Upper lobe of left lung (tissue), 6 donors: Measurements from ENCODE around the gene SLC31A2. TPM values are rescaled to one million over a fixed set of nuclear protein-coding genes. Genes with fewer than 3 reads are reported as not detected.

Experiments
- ATAC-seq, 2 donors: fragments of 200-7000 bp; cut with Tn5 transposase; one replicate each; pipeline ENCODE4 v1.9.1; 2022; ENCODE audit warnings: mild to moderate bottlenecking in 2 of 2, moderate library complexity in 2 of 2; ENCODE audit not compliant: low FRiP score in 2 of 2
- DNase-seq, 2 donors: peaks; one replicate each; pipeline ENCODE4 v3.0.0-alpha.2; 2019 to 2020
- H3K27ac ChIP-seq, 4 donors: fragments of 200-600 bp; sonication (generic); one replicate each; pipeline ENCODE4 v1.5.1; 2016 to 2019
- H3K27me3 ChIP-seq, 4 donors: fragments of 200-600 bp; sonication (generic); one replicate each; pipeline ENCODE4 v1.5.1; 2017 to 2019
- H3K36me3 ChIP-seq, 4 donors: fragments of 200-600 bp; sonication (generic); one replicate each; pipeline ENCODE4 v1.5.1; 2016 to 2019
- H3K4me1 ChIP-seq, 4 donors: fragments of 200-600 bp; sonication (generic); one replicate each; pipeline ENCODE4 v1.5.1; 2018 to 2019
- H3K4me3 ChIP-seq, 4 donors: fragments of 200-600 bp; sonication (generic); one replicate each; pipeline ENCODE4 v1.5.1; 2017 to 2019; ENCODE audit warnings: mild to moderate bottlenecking in 2 of 4, moderate library complexity in 1 of 4
- H3K9me3 ChIP-seq, 4 donors: fragments of 200-600 bp; sonication (generic); one replicate each; pipeline ENCODE4 v1.5.1; 2018 to 2019
- EP300 ChIP-seq, 4 donors: sonication (generic); formaldehyde crosslinking; IDR thresholded peaks; one replicate each; pipeline ENCODE4 v1.5.1; 2017; ENCODE audit warnings: antibody characterized with exemption in 4 of 4, control low read depth in 2 of 4
- POLR2A ChIP-seq, 4 donors: fragments of 450-650 bp; IDR thresholded peaks; one replicate each; pipeline ENCODE4 v1.5.1; 2016 to 2017; ENCODE audit warnings: antibody characterized with exemption in 4 of 4, mild to moderate bottlenecking in 2 of 4
- POLR2AphosphoS5 ChIP-seq, 2 donors: sonication (generic); formaldehyde crosslinking; IDR thresholded peaks; one replicate each; pipeline ENCODE4 v1.5.1; 2017; ENCODE audit warnings: antibody characterized with exemption in 2 of 2
- WGBS, 2 donors: methylation state at CpG; one replicate each; pipeline ENCODE4 v1.1.5; 2017 to 2018; 5-methylcytosine and 5-hydroxymethylcytosine counted together
- total RNA-seq, 6 donors: library from RNA; depleted of rRNA in 4 of 6; stranded (reverse); fragments of >200 nt in 4 of 6; gene quantifications; one replicate each; pipeline versions ENCODE4 v1.1.0 to v1.2.1, GENCODE V29; 2016 to 2021
- TF ChIP-seq, protein P1 (sequence below), 6 experiments: fragments of 450-650 bp in 4 of 6; fragments of 200-600 bp in 2 of 6; sonication (generic) in 2 of 6; IDR thresholded peaks; one replicate each; pipeline ENCODE4 v1.5.1; 2016 to 2019; ENCODE audit warnings: antibody characterized with exemption in 6 of 6
- donor health status: DM: no; HTN: no; CAD: no; lungs with moderate emphysema.
- donor health status: DM: no; HTN: yes; CAD: no; lungs with severe emphysema.

SLC31A2 gene
- total RNA-seq, 6 donors from 2014 or later: 43.1 to 79.6 (median 57.4) TPM

DNA sequence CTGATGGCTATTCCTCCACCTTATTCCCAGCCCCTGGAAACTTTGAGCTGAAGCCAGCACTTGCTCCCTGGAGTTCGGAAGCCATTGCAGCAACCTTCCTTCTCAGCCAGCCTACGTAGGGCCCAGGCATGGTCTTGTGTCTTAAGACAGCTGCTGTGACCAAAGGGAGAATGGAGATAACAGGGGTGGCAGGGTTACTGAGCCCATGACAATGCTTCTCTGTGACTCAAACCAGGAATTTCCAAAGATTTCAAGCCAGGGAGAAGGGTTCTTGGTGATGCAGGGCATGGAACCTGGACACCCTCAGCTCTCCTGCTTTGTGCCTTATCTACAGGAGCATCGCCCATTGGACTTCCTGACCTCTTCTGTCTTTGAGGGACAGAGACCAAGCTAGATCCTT lies 12.2 kb downstream of the SLC31A2 start:
- WGBS, 2 donors: 59 to 67% methylated on average over 3 of the region's 3 CpGs
- DNase-seq: no peak
- no peaks in the 10 kb centered on the region for H3K9me3 ChIP-seq
- H3K27ac ChIP-seq: no peak overlapping the region
- no peak for TF ChIP-seq POLR2A (IDR thresholded peaks at IDR 0.05)
- TF ChIP-seq, protein P1, sequence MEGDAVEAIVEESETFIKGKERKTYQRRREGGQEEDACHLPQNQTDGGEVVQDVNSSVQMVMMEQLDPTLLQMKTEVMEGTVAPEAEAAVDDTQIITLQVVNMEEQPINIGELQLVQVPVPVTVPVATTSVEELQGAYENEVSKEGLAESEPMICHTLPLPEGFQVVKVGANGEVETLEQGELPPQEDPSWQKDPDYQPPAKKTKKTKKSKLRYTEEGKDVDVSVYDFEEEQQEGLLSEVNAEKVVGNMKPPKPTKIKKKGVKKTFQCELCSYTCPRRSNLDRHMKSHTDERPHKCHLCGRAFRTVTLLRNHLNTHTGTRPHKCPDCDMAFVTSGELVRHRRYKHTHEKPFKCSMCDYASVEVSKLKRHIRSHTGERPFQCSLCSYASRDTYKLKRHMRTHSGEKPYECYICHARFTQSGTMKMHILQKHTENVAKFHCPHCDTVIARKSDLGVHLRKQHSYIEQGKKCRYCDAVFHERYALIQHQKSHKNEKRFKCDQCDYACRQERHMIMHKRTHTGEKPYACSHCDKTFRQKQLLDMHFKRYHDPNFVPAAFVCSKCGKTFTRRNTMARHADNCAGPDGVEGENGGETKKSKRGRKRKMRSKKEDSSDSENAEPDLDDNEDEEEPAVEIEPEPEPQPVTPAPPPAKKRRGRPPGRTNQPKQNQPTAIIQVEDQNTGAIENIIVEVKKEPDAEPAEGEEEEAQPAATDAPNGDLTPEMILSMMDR (IDR thresholded peaks at IDR 0.05): no peak
- TF ChIP-seq POLR2AphosphoS5 (IDR thresholded peaks at IDR 0.05): no peak
- no peak for TF ChIP-seq EP300 (IDR thresholded peaks at IDR 0.05)
- H3K4me3 ChIP-seq: no peak overlapping the region
- H3K4me1 ChIP-seq: no peaks in the 10 kb centered on the region
- H3K36me3 ChIP-seq: peaks cover 47 to 100% (median 85%) of the 10 kb centered on the region in 4 donors
- ATAC-seq: no peak
- no peaks in the 10 kb centered on the region for H3K27me3 ChIP-seq

DNA sequence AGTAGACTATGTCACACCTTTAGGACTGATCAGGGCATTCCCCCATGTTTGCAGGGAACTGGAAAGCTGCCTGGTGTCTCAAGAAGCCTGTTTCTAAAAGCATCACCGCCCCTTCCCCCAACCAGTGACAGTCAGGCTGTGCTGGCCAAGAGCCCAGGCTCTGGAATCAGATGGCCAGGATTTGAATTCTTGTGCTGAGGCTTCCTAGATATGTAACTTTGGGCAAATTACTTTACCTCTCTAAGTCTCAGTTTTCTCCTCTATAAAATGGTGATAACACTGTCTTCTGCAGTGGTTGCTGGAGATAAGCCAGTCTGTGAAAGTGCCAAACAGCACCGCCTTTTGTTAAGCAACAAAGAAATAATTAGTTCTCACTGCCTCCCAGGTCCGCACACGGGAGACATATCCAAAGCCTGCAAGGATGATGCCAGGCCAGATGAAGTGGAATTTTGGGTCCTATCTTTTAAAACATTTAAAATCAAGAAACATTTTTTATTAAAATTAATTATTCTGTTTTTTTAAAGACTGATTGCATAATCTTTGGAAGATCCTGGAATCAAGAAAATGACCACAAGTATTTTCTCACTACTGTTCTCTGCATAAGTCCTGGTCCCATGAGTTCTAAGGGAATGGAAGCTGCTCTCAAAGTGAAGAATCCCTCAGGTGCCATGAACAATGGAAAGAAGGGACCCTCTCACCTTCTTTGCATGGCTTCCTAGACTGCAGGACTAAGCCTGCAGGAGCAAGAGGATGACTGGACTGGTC lies 13.9 kb downstream of the SLC31A2 start:
- TF ChIP-seq POLR2AphosphoS5 (IDR thresholded peaks at IDR 0.05) (no peak), EP300 (IDR thresholded peaks at IDR 0.05) (no peak), POLR2A (IDR thresholded peaks at IDR 0.05) (no peak)
- TF ChIP-seq, protein P1 (IDR thresholded peaks at IDR 0.05): no peak
- DNase-seq: no peak
- Histone ChIP-seq H3K4me3 (no peak overlapping the region), H3K27me3 (no peaks in the 10 kb centered on the region), H3K36me3 (peaks cover 58 to 100% (median 91%) of the 10 kb centered on the region in 4 donors), H3K27ac (no peak overlapping the region), H3K4me1 (no peaks in the 10 kb centered on the region), H3K9me3 (no peaks in the 10 kb centered on the region)
- ATAC-seq: peak in 1 of 2 donors; percentile 31
- 77 to 87% methylated on average over 4 of the region's 4 CpGs for WGBS, 2 donors

DNA sequence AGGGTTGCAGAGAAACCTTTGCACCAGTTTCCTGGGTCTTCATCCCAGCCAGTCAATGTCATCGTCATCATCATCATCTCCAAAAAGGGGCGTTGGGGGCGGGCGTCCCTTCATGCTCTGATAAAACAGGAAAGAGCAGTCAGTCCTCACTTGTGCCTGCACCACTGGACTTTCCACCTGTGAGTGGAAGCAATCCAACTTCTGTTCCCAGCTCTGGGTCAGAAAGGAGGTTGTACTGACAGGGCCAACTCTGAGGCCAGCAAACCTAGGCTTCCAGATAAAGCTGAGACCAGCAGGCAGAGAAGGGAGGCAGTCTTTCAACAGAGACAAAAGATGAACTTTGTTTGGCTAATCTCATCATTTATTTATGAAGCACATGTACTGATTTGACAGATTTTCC lies 15.2 kb downstream of the SLC31A2 start:
- Histone ChIP-seq H3K27ac (no peak overlapping the region), H3K27me3 (no peaks in the 10 kb centered on the region), H3K36me3 (peaks cover 67 to 100% (median 96%) of the 10 kb centered on the region in 4 donors), H3K4me1 (no peaks in the 10 kb centered on the region), H3K4me3 (no peak overlapping the region), H3K9me3 (no peaks in the 10 kb centered on the region)
- ATAC-seq (no peak), DNase-seq (no peak)
- TF ChIP-seq POLR2A (IDR thresholded peaks at IDR 0.05) (no peak), POLR2AphosphoS5 (IDR thresholded peaks at IDR 0.05) (no peak), EP300 (IDR thresholded peaks at IDR 0.05) (no peak)
- TF ChIP-seq, protein P1 (IDR thresholded peaks at IDR 0.05): no peak
- WGBS, 2 donors: 93 to 100% methylated on average over 4 of the region's 4 CpGs

DNA sequence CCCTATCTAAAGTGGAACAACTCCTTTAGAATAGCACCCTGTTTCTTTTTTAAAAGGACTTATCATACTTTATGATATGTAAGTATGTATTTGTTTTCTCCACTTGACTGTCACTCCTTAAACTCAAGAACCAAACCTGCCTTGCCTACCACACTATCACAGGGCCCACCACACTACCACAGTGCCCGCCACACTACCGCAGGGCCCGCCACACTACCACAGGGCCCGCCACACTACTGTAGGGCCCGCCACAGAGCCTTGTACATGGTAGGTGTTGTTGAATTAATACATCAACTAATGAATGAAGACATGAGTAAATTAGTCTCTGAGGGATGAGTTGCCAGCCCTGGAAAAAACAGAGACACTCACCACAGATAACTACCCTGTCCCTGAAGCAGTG lies 18.0 kb downstream of the SLC31A2 start:
- WGBS, 2 donors: 95% methylated on average over 5 of the region's 5 CpGs
- peak in 1 of 2 donors; percentile 53 for DNase-seq
- no peaks in the 10 kb centered on the region for H3K27me3 ChIP-seq
- H3K27ac ChIP-seq: no peak overlapping the region
- no peaks in the 10 kb centered on the region for H3K9me3 ChIP-seq
- peaks cover 57 to 99% (median 94%) of the 10 kb centered on the region in 4 donors for H3K36me3 ChIP-seq
- ATAC-seq: no peak
- no peak overlapping the region for H3K4me3 ChIP-seq
- H3K4me1 ChIP-seq: no peaks in the 10 kb centered on the region
- TF ChIP-seq POLR2AphosphoS5 (IDR thresholded peaks at IDR 0.05) (no peak), POLR2A (IDR thresholded peaks at IDR 0.05) (no peak), EP300 (IDR thresholded peaks at IDR 0.05) (no peak)
- TF ChIP-seq, protein P1 (IDR thresholded peaks at IDR 0.05): no peak

DNA sequence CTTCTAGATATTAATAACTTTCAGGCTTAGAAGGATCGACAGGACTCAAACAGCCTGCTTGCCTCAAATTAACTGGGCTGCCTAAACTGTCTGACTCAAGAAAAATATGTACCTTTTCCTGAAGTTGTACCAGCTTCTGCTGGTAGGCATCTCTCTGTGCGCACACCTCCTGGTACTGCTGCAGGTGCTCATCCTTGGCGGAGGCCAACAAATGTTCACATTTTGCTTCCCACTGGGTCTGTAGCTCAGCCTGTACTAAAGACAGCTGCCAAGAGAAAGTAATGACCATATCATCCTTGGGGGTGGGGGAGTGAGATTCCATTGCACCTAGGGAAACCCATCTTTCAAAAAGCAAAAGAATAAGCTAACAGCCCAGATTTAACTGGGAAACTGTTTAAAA lies 22.5 kb downstream of the SLC31A2 start:
- no peak for ATAC-seq
- Histone ChIP-seq H3K4me1 (no peaks in the 10 kb centered on the region), H3K4me3 (no peak overlapping the region), H3K9me3 (no peaks in the 10 kb centered on the region), H3K36me3 (peaks cover 40 to 95% (median 81%) of the 10 kb centered on the region in 4 donors), H3K27me3 (no peaks in the 10 kb centered on the region), H3K27ac (no peak overlapping the region)
- DNase-seq: no peak
- 98 to 100% methylated on average over 3 of the region's 3 CpGs for whole genome bisulfite sequencing, 2 donors
- TF ChIP-seq POLR2A (IDR thresholded peaks at IDR 0.05) (no peak), POLR2AphosphoS5 (IDR thresholded peaks at IDR 0.05) (no peak), EP300 (IDR thresholded peaks at IDR 0.05) (no peak)
- TF ChIP-seq, protein P1 (IDR thresholded peaks at IDR 0.05): no peak
